HG03196 (cell line): ENCODE measurements around the gene F11.
"Not testable (repeated sequence)": the region's sequence is repeated elsewhere in the genome, so short reads cannot be mapped to it uniquely, and the experiment has no call there.

Source experiments
- ATAC-seq: cut with Tn5 transposase; IDR thresholded peaks from one replicate; pipeline ENCODE4 v1.9.1; 2021; ENCODE audit not compliant: unreplicated experiment

F11 gene

DNA sequence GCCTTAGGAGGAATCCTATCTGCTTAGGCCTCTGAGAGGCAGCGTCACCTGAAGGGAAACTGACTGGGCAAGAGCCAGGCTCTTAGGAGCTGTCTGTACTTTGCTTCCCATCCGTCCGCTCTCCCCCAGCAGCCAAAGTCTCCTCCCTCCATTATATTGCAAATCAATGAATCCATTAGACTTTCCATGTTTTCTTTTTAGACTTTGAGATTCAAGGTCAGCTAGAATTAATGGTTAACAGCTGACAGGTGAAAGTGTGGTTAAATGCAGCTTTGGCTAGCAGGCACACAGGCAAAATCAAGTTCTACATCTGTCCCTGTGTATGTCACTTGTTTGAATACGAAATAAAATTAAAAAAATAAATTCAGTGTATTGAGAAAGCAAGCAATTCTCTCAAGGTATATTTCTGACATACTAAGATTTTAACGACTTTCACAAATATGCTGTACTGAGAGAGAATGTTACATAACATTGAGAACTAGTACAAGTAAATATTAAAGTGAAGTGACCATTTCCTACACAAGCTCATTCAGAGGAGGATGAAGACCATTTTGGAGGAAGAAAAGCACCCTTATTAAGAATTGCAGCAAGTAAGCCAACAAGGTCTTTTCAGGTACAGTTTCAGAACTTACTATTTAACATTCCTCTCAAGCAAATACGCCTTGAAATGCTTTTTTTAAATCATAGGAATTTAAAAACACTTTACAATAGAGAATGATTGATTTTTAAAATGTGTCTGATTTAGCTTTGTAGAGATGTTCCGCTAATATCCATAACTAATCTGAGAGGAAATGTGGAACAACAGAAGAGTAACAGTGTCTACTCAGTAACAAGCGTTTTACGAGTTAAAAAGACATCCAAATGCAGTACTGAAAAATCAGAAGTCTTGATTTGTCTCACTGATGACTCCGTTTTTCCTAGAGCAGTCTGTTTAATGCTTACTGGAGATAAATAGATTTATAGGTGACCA lies at the start of gene F11:
F11 (plus strand) TSS at position 507 of the 970 bp plus-strand sequence. CDS start 948 bp downstream, outside the sequence.
- ATAC-seq = no peak

- no peak for ATAC-seq
Measured at GRCh38 chr4:186216465-186217024, 49.4 kb upstream of the F11 start.

- ATAC-seq = no peak
Measured at GRCh38 chr4:186217733-186218293, 48.2 kb upstream of the F11 start.

- no peak for ATAC-seq
Measured at GRCh38 chr4:186221624-186222023, 44.4 kb upstream of the F11 start.

DNA sequence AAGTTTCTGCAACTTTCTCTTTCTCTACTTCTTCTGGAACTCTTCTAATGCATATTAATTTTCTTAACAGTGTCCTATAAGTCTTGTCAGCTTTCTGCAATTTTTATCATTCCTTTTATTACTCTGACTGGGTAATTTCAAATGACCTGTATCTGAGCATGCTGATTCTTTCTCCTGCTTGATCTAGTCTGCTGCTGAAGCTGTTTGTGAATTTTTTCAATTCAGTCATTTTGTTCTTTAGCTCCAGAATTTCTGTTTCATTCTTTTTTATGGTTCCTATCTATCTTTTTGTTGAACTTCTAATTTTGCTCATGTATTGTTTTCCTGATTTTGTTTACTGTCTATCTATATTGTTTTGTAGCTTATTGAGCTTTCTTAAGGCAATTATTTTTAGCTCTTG lies 40.1 kb upstream of the F11 start:
- ATAC-seq = no peak

DNA sequence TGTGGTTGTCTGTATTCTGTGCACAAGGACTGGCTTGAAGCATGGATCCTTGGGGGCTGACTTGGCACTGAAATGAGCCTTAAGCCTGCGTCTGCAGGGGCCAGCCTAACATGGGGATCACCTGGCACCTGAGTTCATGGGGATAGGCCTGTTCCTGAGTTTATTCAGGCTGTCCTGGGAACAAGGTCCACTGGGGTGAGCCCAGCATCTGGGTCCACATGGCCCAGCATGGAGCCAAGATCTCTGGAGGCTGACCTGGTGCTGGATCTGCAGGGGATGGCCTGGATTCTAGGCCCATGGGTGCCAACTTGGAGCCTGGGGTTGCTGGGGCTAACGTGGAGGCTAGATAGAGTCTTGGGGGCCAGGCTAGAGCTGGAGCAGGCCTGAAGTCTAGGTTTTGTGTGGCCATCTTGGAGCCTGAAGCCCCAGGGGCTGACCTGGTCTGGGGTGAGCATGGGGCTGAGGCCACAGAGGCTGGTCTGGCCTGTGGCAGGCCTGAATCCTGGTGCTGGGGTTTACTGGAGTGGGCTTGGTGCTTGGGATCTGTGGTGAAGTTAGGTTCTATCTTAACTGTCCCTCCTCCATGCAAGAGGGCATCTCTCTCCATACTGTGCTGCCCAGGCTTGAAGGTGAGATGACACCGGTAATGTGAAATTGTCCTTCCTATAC lies 39.3 kb upstream of the F11 start:
- no peak for ATAC-seq

- no peak for ATAC-seq
Measured at GRCh38 chr4:186227221-186227620, 38.8 kb upstream of the F11 start, which contains the start of gene KLKB1. Gene KLKB1 (plus strand): TSS chr4:186227507. CDS start chr4:186228196, 689 bp downstream.

DNA sequence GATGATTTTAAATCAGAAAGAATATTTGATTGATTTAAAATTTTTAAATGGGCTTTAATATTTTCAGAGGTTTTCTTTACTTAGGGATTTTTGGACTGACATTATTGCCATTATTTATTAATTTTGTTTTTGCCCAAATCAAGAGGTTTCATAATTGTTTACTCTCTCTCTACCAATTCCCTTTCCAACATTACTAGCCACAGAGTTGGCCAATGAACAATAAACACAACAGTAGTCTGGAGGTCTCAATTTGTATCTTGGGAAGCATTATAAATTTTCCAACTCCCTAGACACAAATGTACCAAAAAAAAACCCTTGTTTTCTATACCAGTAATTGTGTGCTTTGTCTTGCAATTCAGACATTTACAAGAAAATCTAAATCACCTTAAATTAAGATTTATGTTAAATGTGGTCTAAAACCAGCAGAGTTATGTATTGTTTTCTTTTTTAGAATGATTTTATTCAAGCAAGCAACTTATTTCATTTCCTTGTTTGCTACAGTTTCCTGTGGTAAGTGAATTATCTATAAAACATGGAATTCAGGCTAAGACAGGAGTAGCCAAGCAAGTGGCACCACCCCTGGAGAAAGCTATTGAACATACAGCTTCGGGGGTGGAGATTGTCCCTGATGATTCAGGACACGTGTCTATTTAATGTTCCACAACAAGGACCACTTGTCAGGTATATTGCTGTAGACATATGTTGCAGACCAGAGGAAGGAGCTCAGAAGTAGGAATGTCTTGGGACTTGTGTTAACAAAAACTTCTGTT lies 38.1 kb upstream of the F11 start:
- ATAC-seq = no peak

DNA sequence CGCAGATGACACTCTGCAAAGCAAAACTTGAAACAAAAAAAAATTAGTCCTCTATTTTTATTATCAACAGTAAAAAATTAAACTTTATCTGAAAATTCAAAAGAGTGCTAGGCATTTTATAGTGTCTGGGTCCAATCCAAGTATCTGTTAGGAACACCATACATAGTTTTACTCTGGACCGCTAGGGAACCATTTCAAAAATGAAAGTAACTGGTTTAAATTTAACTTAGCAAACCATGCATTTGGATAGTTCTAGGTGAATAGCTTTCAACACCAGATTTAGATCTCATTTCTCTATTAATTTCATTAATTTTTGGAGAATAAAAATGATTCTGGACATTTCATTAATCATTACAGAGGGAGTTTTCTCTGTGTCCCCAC lies 37.5 kb upstream of the F11 start:
- no peak for ATAC-seq

DNA sequence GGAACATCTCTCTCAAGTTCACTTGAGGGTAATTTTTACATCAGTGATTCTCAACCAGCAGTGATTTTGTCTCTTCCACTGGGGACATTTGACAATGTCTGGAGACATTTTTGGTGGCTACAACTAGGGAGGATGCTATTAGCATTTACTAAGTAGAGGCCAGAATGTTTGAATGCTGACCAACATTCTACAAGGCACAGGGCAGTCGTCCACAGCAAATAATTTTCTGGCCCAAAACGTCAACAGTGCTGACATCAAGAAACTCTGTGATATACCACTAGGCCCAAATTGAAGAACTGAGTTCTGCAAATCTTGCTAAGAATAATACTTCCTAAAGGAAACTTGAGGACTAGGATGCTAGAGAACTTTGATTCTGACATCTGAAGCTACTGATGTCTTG lies 31.6 kb upstream of the F11 start:
- ATAC-seq = no peak

- no peak for ATAC-seq
Measured at GRCh38 chr4:186236126-186236525, 29.9 kb upstream of the F11 start.

DNA sequence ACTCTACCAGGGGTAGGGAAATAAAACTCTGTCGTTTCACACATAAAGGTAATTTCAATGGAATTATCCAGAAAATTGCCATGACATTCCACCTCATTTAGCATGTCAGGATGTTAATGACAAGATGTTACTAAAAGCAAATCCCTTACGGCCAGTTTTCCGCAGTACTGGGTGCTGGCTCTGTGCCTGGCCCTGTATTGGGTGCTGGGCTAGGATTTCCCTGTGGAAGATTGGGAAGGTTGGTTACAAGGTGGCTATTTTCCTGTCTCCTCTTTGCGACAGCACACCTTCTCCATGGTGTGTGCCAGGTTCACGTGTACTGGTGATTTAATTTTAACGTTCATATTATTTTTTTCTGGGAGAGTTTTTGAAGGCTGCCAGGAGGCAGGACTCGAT lies 25.5 kb upstream of the F11 start:
- ATAC-seq = no peak

- ATAC-seq = no peak
Measured at GRCh38 chr4:186240848-186241491, 25.0 kb upstream of the F11 start.

DNA sequence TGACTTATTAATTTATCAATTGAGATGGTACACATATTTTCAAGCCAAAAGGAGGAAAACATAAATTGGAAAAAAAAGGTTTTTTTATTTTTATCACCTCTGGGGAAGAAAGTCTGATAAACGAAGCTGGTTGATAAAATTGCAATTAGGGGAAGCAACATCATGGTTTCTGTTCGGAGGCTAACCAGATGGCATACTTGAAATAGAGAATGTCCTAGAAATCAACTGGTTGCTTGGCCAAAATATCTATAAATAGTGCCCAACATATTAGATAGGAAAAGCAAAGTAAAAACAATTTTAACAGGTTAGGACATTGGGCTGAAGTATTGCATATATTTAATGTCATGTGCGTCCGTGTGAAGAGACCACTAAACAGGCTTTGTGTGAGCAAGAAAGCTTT lies 24.4 kb upstream of the F11 start:
- no peak for ATAC-seq

GRCh38 chr4:186242031-186242430 lies 24.0 kb upstream of the F11 start:
- not testable (repeated sequence) for ATAC-seq

DNA sequence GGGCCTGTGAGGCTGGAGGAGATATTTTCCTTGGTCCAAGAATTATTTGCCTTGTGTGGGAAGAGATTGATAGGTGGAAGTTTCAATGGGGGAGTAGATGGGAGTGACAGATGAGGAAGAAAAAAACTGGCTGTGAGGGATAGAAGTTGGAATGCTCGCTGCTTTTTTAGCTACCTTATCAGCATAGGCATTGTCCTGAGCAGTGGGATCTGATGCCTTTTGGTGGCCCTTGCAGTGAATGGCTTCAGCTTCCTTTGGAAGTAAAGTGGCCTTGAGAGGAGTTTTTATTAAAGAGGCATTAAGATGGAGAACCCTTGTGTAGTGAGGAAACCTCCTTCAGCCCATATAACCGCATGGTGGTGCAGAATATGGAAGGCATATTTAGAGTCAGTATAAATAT lies 22.7 kb upstream of the F11 start:
- no peak for ATAC-seq

- ATAC-seq = no peak
Measured at GRCh38 chr4:186244835-186245234, 21.2 kb upstream of the F11 start.

GRCh38 chr4:186247062-186247752 lies 18.8 kb upstream of the F11 start:
- not testable (repeated sequence) for ATAC-seq

GRCh38 chr4:186248643-186249042 lies 17.3 kb upstream of the F11 start:
- ATAC-seq = no peak
